ENCODE data around the gene MARCO. TPM values are rescaled to one million over a fixed set of nuclear protein-coding genes. Genes with fewer than 3 reads are reported as not detected.

MARCO gene
- total and polyA plus RNA-seq, 8 donors = 0.45 to 16.3 (median 2.0) TPM; not detected in 1

DNA sequence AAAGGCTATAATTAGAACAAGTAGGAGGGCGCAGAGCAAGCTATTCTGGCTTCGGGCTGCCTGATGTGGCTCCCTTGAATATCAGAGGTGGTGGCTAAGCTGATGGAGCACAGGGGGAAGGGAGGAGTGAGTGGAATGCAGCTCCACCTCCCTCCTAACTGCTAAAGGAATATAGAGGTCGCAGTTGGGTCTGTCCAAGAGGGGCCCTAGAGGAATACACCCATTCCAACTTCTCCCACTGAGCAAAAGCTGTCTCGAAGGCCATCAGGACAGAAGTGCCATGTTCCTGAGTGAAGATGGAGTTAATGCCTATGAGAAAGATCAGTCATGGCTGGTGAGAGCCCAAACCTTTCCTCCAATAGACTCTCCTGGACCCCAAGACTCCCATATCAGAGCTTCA, 32.8 kb upstream of the MARCO start:
- DNase-seq = no peak
- intact Hi-C loops (cut with DNase I; ENCODE audit: low total_unique reads) = no loop called here
- Histone ChIP-seq H3K36me3 (no peaks in the 10 kb centered on the region), H3K4me3 (no peak overlapping the region), H3K4me1 (no peaks in the 10 kb centered on the region), H3K27me3 (peaks cover 0 to 7% (median 0%) of the 10 kb centered on the region in 3 donors), H3K27ac (no peak overlapping the region), H3K9me3 (peaks cover 0 to 7% (median 2%) of the 10 kb centered on the region in 4 donors)
- TF ChIP-seq POLR2A (IDR thresholded peaks at IDR 0.05) (no peak), EP300 (IDR thresholded peaks at IDR 0.05) (no peak), POLR2AphosphoS5 (IDR thresholded peaks at IDR 0.05) (no peak)
- TF ChIP-seq, protein P1, sequence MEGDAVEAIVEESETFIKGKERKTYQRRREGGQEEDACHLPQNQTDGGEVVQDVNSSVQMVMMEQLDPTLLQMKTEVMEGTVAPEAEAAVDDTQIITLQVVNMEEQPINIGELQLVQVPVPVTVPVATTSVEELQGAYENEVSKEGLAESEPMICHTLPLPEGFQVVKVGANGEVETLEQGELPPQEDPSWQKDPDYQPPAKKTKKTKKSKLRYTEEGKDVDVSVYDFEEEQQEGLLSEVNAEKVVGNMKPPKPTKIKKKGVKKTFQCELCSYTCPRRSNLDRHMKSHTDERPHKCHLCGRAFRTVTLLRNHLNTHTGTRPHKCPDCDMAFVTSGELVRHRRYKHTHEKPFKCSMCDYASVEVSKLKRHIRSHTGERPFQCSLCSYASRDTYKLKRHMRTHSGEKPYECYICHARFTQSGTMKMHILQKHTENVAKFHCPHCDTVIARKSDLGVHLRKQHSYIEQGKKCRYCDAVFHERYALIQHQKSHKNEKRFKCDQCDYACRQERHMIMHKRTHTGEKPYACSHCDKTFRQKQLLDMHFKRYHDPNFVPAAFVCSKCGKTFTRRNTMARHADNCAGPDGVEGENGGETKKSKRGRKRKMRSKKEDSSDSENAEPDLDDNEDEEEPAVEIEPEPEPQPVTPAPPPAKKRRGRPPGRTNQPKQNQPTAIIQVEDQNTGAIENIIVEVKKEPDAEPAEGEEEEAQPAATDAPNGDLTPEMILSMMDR (IDR thresholded peaks at IDR 0.05) = no peak
- WGBS, 5 donors = 75 to 93% (median 82%) methylated on average over 4 of the region's 4 CpGs

DNA sequence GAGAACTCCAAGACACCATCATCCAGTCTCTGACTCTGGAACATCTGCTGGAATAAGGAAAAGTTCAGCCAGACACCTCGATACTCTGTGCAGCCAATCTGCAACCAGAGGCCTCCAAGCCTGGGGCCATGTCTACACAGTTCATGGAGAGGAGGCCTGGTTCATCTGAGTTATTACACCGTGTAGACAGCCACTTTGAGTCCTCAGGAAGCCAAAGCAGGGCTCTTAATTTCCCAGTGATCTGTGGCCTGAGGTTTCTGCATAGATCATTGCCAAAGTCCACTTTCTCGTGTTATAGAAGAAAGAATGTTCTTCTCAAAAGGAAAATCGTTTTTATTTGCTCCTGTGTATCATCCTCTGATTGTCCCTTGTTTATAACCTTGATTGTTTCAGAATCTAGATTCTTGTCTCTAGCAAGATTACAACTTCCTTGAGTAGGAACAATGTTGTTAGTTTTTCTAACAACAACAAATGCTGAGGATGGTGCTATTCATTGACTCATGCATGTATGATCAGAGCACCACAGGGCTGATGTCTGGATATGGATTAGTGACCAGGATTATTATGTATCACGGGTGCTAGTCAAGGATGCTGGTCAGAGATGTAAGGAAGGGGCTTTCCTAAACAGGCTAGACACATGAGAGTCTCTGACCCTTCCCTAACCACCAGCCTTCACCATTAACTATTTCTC, 30.7 kb upstream of the MARCO start:
- H3K4me1 ChIP-seq = no peaks in the 10 kb centered on the region
- peaks cover 0 to 7% (median 2%) of the 10 kb centered on the region in 4 donors for H3K9me3 ChIP-seq
- intact Hi-C loops (cut with DNase I; ENCODE audit: low total_unique reads) = no loop called here
- 48 to 60% (median 54%) methylated on average over 5 of the region's 5 CpGs for WGBS, 5 donors
- no peak for DNase-seq
- H3K36me3 ChIP-seq = no peaks in the 10 kb centered on the region
- TF ChIP-seq EP300 (IDR thresholded peaks at IDR 0.05) = no peak
- TF ChIP-seq, protein P1 (IDR thresholded peaks at IDR 0.05) = no peak
- no peak for TF ChIP-seq POLR2A (IDR thresholded peaks at IDR 0.05)
- no peak for TF ChIP-seq POLR2AphosphoS5 (IDR thresholded peaks at IDR 0.05)
- H3K27ac ChIP-seq = no peak overlapping the region
- peaks cover 0 to 7% (median 0%) of the 10 kb centered on the region in 3 donors for H3K27me3 ChIP-seq
- no peak overlapping the region for H3K4me3 ChIP-seq

DNA sequence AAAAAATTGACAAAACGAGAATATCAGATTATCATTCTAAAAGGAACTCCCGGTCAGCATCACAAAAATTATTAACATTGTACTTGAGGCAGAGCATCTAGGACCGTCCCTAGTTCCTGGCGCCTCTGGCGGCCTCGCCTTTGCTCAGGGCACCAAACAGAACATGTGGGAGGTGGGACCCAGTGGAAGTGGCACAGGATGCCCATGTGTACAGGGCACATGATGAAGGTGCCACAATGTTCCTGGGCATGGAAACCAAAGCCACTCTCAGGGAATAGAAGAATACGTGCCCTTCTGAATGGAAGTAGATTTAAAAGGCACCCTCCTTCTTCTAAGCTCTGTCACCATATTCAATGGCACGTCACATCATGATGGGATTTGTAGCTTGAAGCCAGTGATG, 30.1 kb upstream of the MARCO start:
- DNase-seq = no peak
- peaks cover 0 to 7% (median 0%) of the 10 kb centered on the region in 3 donors for H3K27me3 ChIP-seq
- H3K4me3 ChIP-seq = no peak overlapping the region
- H3K36me3 ChIP-seq = no peaks in the 10 kb centered on the region
- intact Hi-C loops (cut with DNase I; ENCODE audit: low total_unique reads) = no loop called here
- TF ChIP-seq EP300 (IDR thresholded peaks at IDR 0.05) (no peak), POLR2A (IDR thresholded peaks at IDR 0.05) (no peak), POLR2AphosphoS5 (IDR thresholded peaks at IDR 0.05) (no peak)
- TF ChIP-seq, protein P1 (IDR thresholded peaks at IDR 0.05) = no peak
- no peak overlapping the region for H3K27ac ChIP-seq
- peaks cover 0 to 4% (median 1%) of the 10 kb centered on the region in 4 donors for H3K9me3 ChIP-seq
- WGBS, 5 donors = 75 to 90% (median 85%) methylated on average over 8 of the region's 8 CpGs
- no peaks in the 10 kb centered on the region for H3K4me1 ChIP-seq

DNA sequence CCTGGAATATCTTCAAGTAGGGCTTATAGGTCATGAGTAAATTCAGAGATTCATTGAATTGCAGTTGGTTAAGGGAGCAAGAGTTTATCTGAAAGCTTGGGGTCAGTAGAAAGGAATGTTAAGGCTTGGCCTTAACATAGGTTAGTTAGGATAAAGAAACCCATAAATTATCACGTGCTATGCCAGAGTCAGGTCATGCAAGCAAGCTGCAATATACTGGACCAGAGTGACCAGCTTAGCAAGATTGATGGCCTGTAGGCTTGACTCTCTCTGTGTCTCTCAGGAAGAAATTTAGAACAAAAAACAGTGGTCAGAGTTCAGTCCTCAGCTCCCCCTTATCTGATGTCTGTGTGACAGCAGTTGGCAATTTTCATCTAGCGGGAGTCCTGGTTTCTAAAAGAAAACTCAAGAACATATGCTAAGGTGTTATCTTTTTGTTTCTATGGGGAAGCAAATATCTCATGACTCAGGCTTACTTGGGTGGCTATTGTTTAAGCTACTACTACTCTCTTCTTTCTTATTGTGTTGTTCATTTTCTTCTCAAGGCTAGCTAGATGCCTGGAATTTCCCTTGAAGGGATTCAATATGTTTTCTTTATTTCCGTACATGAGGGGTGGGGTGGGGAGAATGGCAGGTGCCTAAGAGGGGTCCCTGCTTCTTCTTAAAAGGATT, 28.7 kb upstream of the MARCO start:
- Histone ChIP-seq H3K9me3 (peaks cover 0 to 4% (median 0%) of the 10 kb centered on the region in 4 donors), H3K36me3 (no peaks in the 10 kb centered on the region), H3K27me3 (peaks cover 0 to 7% (median 0%) of the 10 kb centered on the region in 3 donors), H3K4me3 (no peak overlapping the region), H3K27ac (no peak overlapping the region), H3K4me1 (no peaks in the 10 kb centered on the region)
- intact Hi-C loops (cut with DNase I; ENCODE audit: low total_unique reads) = no loop called here
- 7 to 39% (median 25%) methylated on average over 3 of the region's 3 CpGs for WGBS, 5 donors
- DNase-seq = no peak
- no peak for TF ChIP-seq POLR2AphosphoS5 (IDR thresholded peaks at IDR 0.05)
- TF ChIP-seq EP300 (IDR thresholded peaks at IDR 0.05) = no peak
- TF ChIP-seq, protein P1 (IDR thresholded peaks at IDR 0.05) = no peak
- TF ChIP-seq POLR2A (IDR thresholded peaks at IDR 0.05) = no peak

All from stomach (tissue), 9 donors.